K562 (cell line): Measurements from ENCODE around the gene GATA5. TPM values are rescaled to one million over a fixed set of nuclear protein-coding genes. Genes with fewer than 3 reads are reported as not detected.

ENCODE experiments used
- ATAC-seq: fragments of 200-7000 bp; cut with Tn5 transposase; 3 replicates; pipeline ENCODE4 v1.9.1; 2020; ENCODE audit warnings: moderate library complexity
- BruUV-seq: library from RNA; stranded (reverse); fragments of 400-500 nt; replicated peaks from 2 replicates; lab custom pipeline; 2021; lab: Mats Ljungman, UMichigan
- CTCF ChIA-PET: fragments of 300-600 bp; formaldehyde crosslinking; extraction: SDS; loops from one replicate; lab custom pipeline; 2021; ENCODE audit warnings: low intra/inter-chr PET ratio; lab: Yijun Ruan, JAX
- POLR2A ChIA-PET: fragments of 300-600, 350-650 bp; sonication (Branson Sonifier 250); formaldehyde crosslinking; extraction: SDS; loops from one replicate; lab custom pipeline; 2021; ENCODE audit warnings: antibody characterized with exemption, inconsistent platforms; lab: Yijun Ruan, JAX
- DNase-seq, 4 experiments: peaks; one replicate each; pipeline versions ENCODE4 v3.0.0 to v3.0.0-alpha.2; 2011 to 2018; ENCODE audit warnings: low spot score in 3 of 4, mixed read lengths in 3 of 4; ENCODE audit errors: extremely low read depth in 1 of 4
- FAIRE-seq: peaks from 2 replicates; lab custom pipeline; 2011; peaks lifted over from hg19 to GRCh38; lab: Jason Lieb, UNC
- H2AFZ ChIP-seq: 2 replicates; pipeline ENCODE4 v1.6.0; 2011; ENCODE audit warnings: low read depth, low read length, control low read depth, inconsistent platforms
- H3K27ac ChIP-seq: fragments of 200-600 bp; 3 replicates; pipeline ENCODE4 v1.8.0; 2011; ENCODE audit warnings: low read depth, mild to moderate bottlenecking, control low read depth, inconsistent platforms, low read length, moderate library complexity, mixed read lengths; ENCODE audit errors: extremely low read depth
- H3K27me3 ChIP-seq, 2 experiments: fragments of 300-600 bp in 1 of 2; 2 replicates in 1 of 2; 3 replicates in 1 of 2; pipeline versions ENCODE4 v1.6.0 to v1.8.0; 2011; ENCODE audit warnings: inconsistent platforms in 2 of 2, low read length in 2 of 2, mild to moderate bottlenecking in 1 of 2, mixed read lengths in 1 of 2, moderate library complexity in 1 of 2; ENCODE audit not compliant: control insufficient read depth in 2 of 2, insufficient read depth in 2 of 2
- H3K36me3 ChIP-seq: fragments of 300-600 bp; 3 replicates; pipeline ENCODE4 v1.8.0; 2011; ENCODE audit warnings: mild to moderate bottlenecking, low read length, inconsistent platforms; ENCODE audit not compliant: control insufficient read depth, insufficient read depth
- H3K4me1 ChIP-seq, 2 experiments: fragments of 200-600 bp in 1 of 2; replicated peaks in 1 of 2; 2 replicates in 1 of 2; 3 replicates in 1 of 2; pipeline versions ENCODE4 v1.5.1 to v1.8.0; 2011; ENCODE audit warnings: inconsistent platforms in 2 of 2, low read length in 2 of 2, mild to moderate bottlenecking in 1 of 2, mixed read lengths in 1 of 2, moderate library complexity in 1 of 2; ENCODE audit not compliant: control insufficient read depth in 2 of 2, insufficient read depth in 2 of 2
- H3K4me2 ChIP-seq: 2 replicates; pipeline ENCODE4 v1.6.1; 2011; ENCODE audit warnings: low read length, control low read depth, inconsistent platforms, mixed read lengths; ENCODE audit not compliant: insufficient read depth
- H3K4me3 ChIP-seq: fragments of 200-600 bp; sonication (generic), shearing (Covaris generic); 2 replicates; pipeline ENCODE4 v1.5.1; 2016; ENCODE audit warnings: control low read depth, inconsistent platforms
- H3K79me2 ChIP-seq: fragments of 200-600 bp; 3 replicates; pipeline ENCODE4 v1.8.0; 2011; ENCODE audit warnings: low read length, inconsistent platforms; ENCODE audit not compliant: control insufficient read depth, insufficient read depth
- H3K9ac ChIP-seq, 2 experiments: 2 replicates each; pipeline versions ENCODE4 v1.6.0 to v1.6.1; 2011; ENCODE audit warnings: low read depth in 2 of 2, low read length in 2 of 2, control low read depth in 1 of 2, inconsistent platforms in 1 of 2, mild to moderate bottlenecking in 1 of 2, mixed read lengths in 1 of 2; ENCODE audit not compliant: insufficient read depth in 1 of 2
- H3K9me1 ChIP-seq: one replicate; pipeline ENCODE4 v1.6.0; 2011; ENCODE audit warnings: inconsistent platforms, mild to moderate bottlenecking, low read length, moderate library complexity; ENCODE audit not compliant: control insufficient read depth, insufficient read depth
- H3K9me3 ChIP-seq: replicated peaks from 2 replicates; pipeline ENCODE4 v1.5.1; 2011; ENCODE audit warnings: low read depth, low read length, inconsistent platforms; ENCODE audit not compliant: control insufficient read depth, insufficient read depth
- H4K20me1 ChIP-seq: replicated peaks from 2 replicates; pipeline ENCODE4 v1.6.1; 2011; ENCODE audit warnings: low read length, inconsistent platforms, mixed read lengths; ENCODE audit not compliant: control insufficient read depth, insufficient read depth
- CHAMP1 ChIP-seq: fragments of 450-650 bp; IDR thresholded peaks from 2 replicates; pipeline ENCODE4 v1.6.1; 2016; ENCODE audit warnings: mild to moderate bottlenecking
- FIP1L1 ChIP-seq: fragments of 200-400 bp; formaldehyde crosslinking; IDR thresholded peaks from 2 replicates; pipeline ENCODE4 v1.6.1; 2018; ENCODE audit warnings: mild to moderate bottlenecking, low read depth, low read length; ENCODE audit not compliant: poor library complexity, severe bottlenecking
- HDAC6 ChIP-seq: IDR thresholded peaks from 2 replicates; pipeline ENCODE4 v1.6.1; 2012; ENCODE audit warnings: low read depth, mild to moderate bottlenecking, control low read depth, inconsistent platforms, low read length, moderate library complexity
- ILF3 ChIP-seq: fragments of 450-650 bp; IDR thresholded peaks from 2 replicates; pipeline ENCODE4 v1.6.1; 2018; ENCODE audit warnings: antibody characterized with exemption, mild to moderate bottlenecking, moderate library complexity, borderline replicate concordance
- MTA2 ChIP-seq: fragments of 450-650 bp; IDR thresholded peaks from 2 replicates; pipeline ENCODE4 v1.6.1; 2016; ENCODE audit warnings: low read depth
- PATZ1 ChIP-seq: fragments of 250-450 bp; sonication (Bioruptor Pico); IDR thresholded peaks from 2 replicates; pipeline ENCODE4 v1.5.0; 2020; ENCODE audit warnings: mild to moderate bottlenecking, borderline replicate concordance
- PML ChIP-seq: IDR thresholded peaks from 2 replicates; pipeline ENCODE4 v1.6.1; 2012; ENCODE audit warnings: low read length, inconsistent platforms
- POLR3A ChIP-seq: IDR thresholded peaks from 2 replicates; pipeline ENCODE4 v1.6.1; 2011; ENCODE audit warnings: borderline replicate concordance, mild to moderate bottlenecking, moderate library complexity; ENCODE audit not compliant: insufficient read length, insufficient read depth; ENCODE audit errors: extremely low read depth
- RNF219 ChIP-seq: fragments of 250-450 bp; sonication (Bioruptor Pico); IDR thresholded peaks from 2 replicates; pipeline ENCODE4 v1.5.0; 2022; ENCODE audit warnings: mild to moderate bottlenecking
- RUNX1 ChIP-seq: sonication (generic); IDR thresholded peaks from 2 replicates; pipeline ENCODE4 v1.6.1; 2016; ENCODE audit warnings: antibody characterized with exemption, low read depth
- SOX6 ChIP-seq: fragments of 450-650 bp; IDR thresholded peaks from 2 replicates; pipeline ENCODE4 v1.6.1; 2014; ENCODE audit warnings: mild to moderate bottlenecking
- SRSF3 ChIP-seq: fragments of 200-400 bp; formaldehyde crosslinking; IDR thresholded peaks from 2 replicates; pipeline ENCODE4 v1.6.1; 2016; ENCODE audit warnings: mild to moderate bottlenecking, low read length, moderate library complexity; ENCODE audit not compliant: insufficient read depth
- ZNF174 ChIP-seq: fragments of 250-450 bp; sonication (Bioruptor Pico); IDR thresholded peaks from 2 replicates; pipeline ENCODE4 v1.4.0; 2020; ENCODE audit warnings: mild to moderate bottlenecking
- ZNF408 ChIP-seq: fragments of 250-450 bp; sonication (Bioruptor Pico); IDR thresholded peaks from 2 replicates; pipeline ENCODE4 v1.4.0; 2020; ENCODE audit warnings: low read depth, mild to moderate bottlenecking, moderate library complexity
- ZNF436 ChIP-seq: fragments of 250-450, 450-650 bp; sonication (Bioruptor Pico); formaldehyde crosslinking; IDR thresholded peaks from 2 replicates; pipeline ENCODE4 v1.7.0; 2020; ENCODE audit warnings: mild to moderate bottlenecking
- WGBS: fragments of 100-300 bp; shearing (Covaris generic); methylation state at CpG from one replicate; pipeline ENCODE4 v1.1.6; 2016; ENCODE audit warnings: low coverage, mixed read lengths; ENCODE audit not compliant: insufficient coverage; ENCODE audit errors: missing lambda C conversion rate; 5-methylcytosine and 5-hydroxymethylcytosine counted together
- in situ Hi-C: fragments of 300-500 bp; cut with MboI; formaldehyde crosslinking; loops from 4 replicates; pipeline ENCODE4 v1.15.0; 2018; ENCODE audit warnings: inconsistent platforms, mixed read lengths
- intact Hi-C: fragments of 100-400 bp; cut with micrococcal nuclease; formaldehyde crosslinking; loops from 2 replicates; pipeline ENCODE4 v1.14.2; 2022
- polyA plus RNA-seq, 8 experiments: library from polyadenylated mRNA; depleted of rRNA in 4 of 8; stranded (reverse) in 5 of 8; unstranded in 3 of 8; fragments of >200 nt; fragmentation: Nextera tagmentation in 2 of 8; fragmentation: Illumina TruSeq in 1 of 8; extraction: Ambion mirVana in 2 of 8; extraction: Trizol in 1 of 8; gene quantifications; 2 replicates each; pipeline versions ENCODE4 v1.2.1 to v1.2.3, GENCODE V29; 2011 to 2014; ENCODE audit warnings: inconsistent platforms in 1 of 8, missing spikeins in 1 of 8
- total RNA-seq, 7 experiments: library from RNA; depleted of rRNA in 6 of 7; stranded (reverse); fragments of >200 nt in 6 of 7; fragmentation: Illumina TruSeq in 2 of 7; extraction: Trizol in 2 of 7; gene quantifications; 2 replicates each; pipeline versions ENCODE4 v1.2.1 to v1.2.3, GENCODE V29; 2011 to 2021; ENCODE audit warnings: low replicate concordance in 1 of 7

Gene GATA5
- total and polyA plus RNA-seq, 9 of the 15 experiments (the other 6 are each of a cell fraction or from before 2014, with no cell fraction given), result 0.09 to 0.57 (median 0.20) TPM; not detected in 3

- no peaks in the 10 kb centered on the region for H3K79me2 ChIP-seq
- intact Hi-C loops (no loop called here), in situ Hi-C loops (no loop called here)
- peak overlapping the region; percentile 75 for H2AFZ ChIP-seq
- peaks cover 36 to 70% of the 10 kb centered on the region in 2 experiments for H3K4me1 ChIP-seq
- no peak overlapping the region for H3K4me2 ChIP-seq
- no peak for ATAC-seq
- CTCF ChIA-PET, result no interaction called here
- POLR2A ChIA-PET, result interaction anchor here (0.7 to 1.8 kb wide), 2 partner anchors 15 to 34 kb away, joined by 3 to 5 read pairs; no protein-coding TSS in a partner anchor
- H3K9me3 ChIP-seq, result no peaks in the 10 kb centered on the region
- no TSS peak for BruUV-seq
- no peaks in the 10 kb centered on the region for H4K20me1 ChIP-seq
- H3K36me3 ChIP-seq, result no peaks in the 10 kb centered on the region
- no peaks in the 10 kb centered on the region for H3K27me3 ChIP-seq
- H3K4me3 ChIP-seq, result no peak overlapping the region
- DNase-seq, result no peak
- peak overlapping the region in 1 of 2 experiments; percentile 70; a peak in 2 of 4 replicates for H3K9ac ChIP-seq
- H3K9me1 ChIP-seq, result no peaks in the 10 kb centered on the region
- no peak for FAIRE-seq
- H3K27ac ChIP-seq, result no peak overlapping the region
- WGBS, result 69% methylated on average over 11 of the region's 15 CpGs
- TF ChIP-seq CHAMP1, result no peak
- TF ChIP-seq PML, result no peak
- no peak for TF ChIP-seq MTA2
- TF ChIP-seq SRSF3, result no peak
- TF ChIP-seq PATZ1, result no peak
- TF ChIP-seq RNF219 (CRISPR knock-in tag), result no peak
- no peak for TF ChIP-seq POLR3A
- TF ChIP-seq ILF3, result no peak
- no peak for TF ChIP-seq SOX6
- no peak for TF ChIP-seq ZNF408 (CRISPR knock-in tag)
- no peak for TF ChIP-seq ZNF436 (CRISPR knock-in tag)
- TF ChIP-seq ZNF174 (CRISPR knock-in tag), result no peak
- no peak for TF ChIP-seq FIP1L1
- TF ChIP-seq HDAC6, result no peak
- no peak for TF ChIP-seq RUNX1
These were observed 49.2 kb upstream of the GATA5 start for GRCh38 chr20:62525014-62525413.
